KMS-11 (cell line): Measurements from ENCODE around the gene MON2.
"Not testable (repeated sequence)": the region's sequence is repeated elsewhere in the genome, so short reads cannot be mapped to it uniquely, and the experiment has no call there.

ENCODE experiments used
- H2AFZ ChIP-seq: fragments of 200-600 bp; sonication (generic); 2 replicates; pipeline ENCODE4 v1.6.1; 2016; ENCODE audit warnings: antibody characterized with exemption, mixed run types, low read depth
- H3K27ac ChIP-seq: fragments of 200-600 bp; sonication (generic); 2 replicates; pipeline ENCODE4 v1.6.1; 2016; ENCODE audit warnings: mild to moderate bottlenecking, mixed run types
- H3K27me3 ChIP-seq: fragments of 200-600 bp; sonication (generic); 2 replicates; pipeline ENCODE4 v1.6.1; 2017; ENCODE audit warnings: mild to moderate bottlenecking, low read depth, mixed run types, moderate library complexity; ENCODE audit not compliant: insufficient read depth
- H3K36me3 ChIP-seq: fragments of 200-600 bp; sonication (generic); 2 replicates; pipeline ENCODE4 v1.6.1; 2017; ENCODE audit warnings: mild to moderate bottlenecking, mixed run types; ENCODE audit not compliant: insufficient read depth
- H3K4me1 ChIP-seq: fragments of 200-600 bp; sonication (generic); 2 replicates; pipeline ENCODE4 v1.6.1; 2016; ENCODE audit warnings: mild to moderate bottlenecking, low read depth, mixed run types; ENCODE audit not compliant: poor library complexity, severe bottlenecking
- H3K4me2 ChIP-seq: fragments of 200-600 bp; sonication (generic); 2 replicates; pipeline ENCODE4 v1.7.0; 2016; ENCODE audit warnings: mild to moderate bottlenecking, mixed run types
- H3K4me3 ChIP-seq: fragments of 200-600 bp; sonication (generic); IDR thresholded peaks from 2 replicates; pipeline ENCODE4 v1.6.1; 2017; ENCODE audit warnings: low read depth, low read length, mixed read lengths; ENCODE audit not compliant: insufficient read depth
- H3K79me2 ChIP-seq: fragments of 200-600 bp; sonication (generic); 2 replicates; pipeline ENCODE4 v1.6.1; 2016; ENCODE audit warnings: low read depth, mixed run types; ENCODE audit not compliant: insufficient read depth
- H3K9ac ChIP-seq: fragments of 200-600 bp; sonication (generic); 2 replicates; pipeline ENCODE4 v1.6.1; 2016; ENCODE audit warnings: mild to moderate bottlenecking, mixed run types
- H4K20me1 ChIP-seq: fragments of 200-600 bp; sonication (generic); 2 replicates; pipeline ENCODE4 v1.6.1; 2016; ENCODE audit warnings: mild to moderate bottlenecking, mixed run types; ENCODE audit not compliant: insufficient read depth
- TF ChIP-seq, protein P1 (sequence below): fragments of 200-600 bp; sonication (generic); conservative IDR thresholded peaks from 2 replicates; pipeline ENCODE4 v1.6.1; 2017; ENCODE audit warnings: low read depth, mild to moderate bottlenecking, antibody characterized with exemption, low read length, moderate library complexity, mixed read lengths

The MON2 gene

GRCh38 chr12:62446754-62447452, 19.7 kb upstream of the MON2 start:
- Histone ChIP-seq H3K4me1 (no peaks in the 10 kb centered on the region), H3K36me3 (no peaks in the 10 kb centered on the region), H3K9ac (no peak overlapping the region), H3K27ac (no peak overlapping the region), H3K27me3 (no peaks in the 10 kb centered on the region), H3K4me3 (no peak overlapping the region), H3K4me2 (no peak overlapping the region), H4K20me1 (no peaks in the 10 kb centered on the region), H2AFZ (no peak overlapping the region), H3K79me2 (no peaks in the 10 kb centered on the region)
- TF ChIP-seq, protein P1, sequence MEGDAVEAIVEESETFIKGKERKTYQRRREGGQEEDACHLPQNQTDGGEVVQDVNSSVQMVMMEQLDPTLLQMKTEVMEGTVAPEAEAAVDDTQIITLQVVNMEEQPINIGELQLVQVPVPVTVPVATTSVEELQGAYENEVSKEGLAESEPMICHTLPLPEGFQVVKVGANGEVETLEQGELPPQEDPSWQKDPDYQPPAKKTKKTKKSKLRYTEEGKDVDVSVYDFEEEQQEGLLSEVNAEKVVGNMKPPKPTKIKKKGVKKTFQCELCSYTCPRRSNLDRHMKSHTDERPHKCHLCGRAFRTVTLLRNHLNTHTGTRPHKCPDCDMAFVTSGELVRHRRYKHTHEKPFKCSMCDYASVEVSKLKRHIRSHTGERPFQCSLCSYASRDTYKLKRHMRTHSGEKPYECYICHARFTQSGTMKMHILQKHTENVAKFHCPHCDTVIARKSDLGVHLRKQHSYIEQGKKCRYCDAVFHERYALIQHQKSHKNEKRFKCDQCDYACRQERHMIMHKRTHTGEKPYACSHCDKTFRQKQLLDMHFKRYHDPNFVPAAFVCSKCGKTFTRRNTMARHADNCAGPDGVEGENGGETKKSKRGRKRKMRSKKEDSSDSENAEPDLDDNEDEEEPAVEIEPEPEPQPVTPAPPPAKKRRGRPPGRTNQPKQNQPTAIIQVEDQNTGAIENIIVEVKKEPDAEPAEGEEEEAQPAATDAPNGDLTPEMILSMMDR = no peak

DNA sequence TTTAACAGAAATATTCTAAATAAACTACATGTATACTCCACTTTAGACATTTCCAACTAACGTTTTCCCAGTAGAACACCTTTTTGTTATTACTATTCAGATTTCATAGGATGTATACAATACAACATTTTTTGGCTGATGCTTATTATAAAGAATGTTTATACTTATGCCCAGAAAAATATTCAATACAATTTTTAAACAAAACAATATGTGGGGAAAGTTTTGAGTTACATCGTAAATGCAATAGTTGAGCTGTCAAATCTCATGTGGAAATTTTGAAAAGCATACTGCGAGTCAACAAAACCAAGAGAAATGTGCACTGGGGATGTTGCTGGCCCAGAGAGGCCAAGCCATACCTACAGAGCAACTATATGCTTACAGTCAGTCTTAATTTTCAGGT, 18.2 kb upstream of the MON2 start:
- H3K4me2 ChIP-seq = no peak overlapping the region
- no peaks in the 10 kb centered on the region for H4K20me1 ChIP-seq
- TF ChIP-seq, protein P1 = no peak
- H3K4me1 ChIP-seq = no peaks in the 10 kb centered on the region
- H2AFZ ChIP-seq = no peak overlapping the region
- H3K27ac ChIP-seq = no peak overlapping the region
- no peak overlapping the region for H3K4me3 ChIP-seq
- H3K36me3 ChIP-seq = no peaks in the 10 kb centered on the region
- no peaks in the 10 kb centered on the region for H3K79me2 ChIP-seq
- H3K27me3 ChIP-seq = no peaks in the 10 kb centered on the region
- H3K9ac ChIP-seq = no peak overlapping the region

GRCh38 chr12:62455429-62455828, 11.2 kb upstream of the MON2 start:
- H4K20me1 ChIP-seq, H3K9ac ChIP-seq, H3K79me2 ChIP-seq, H3K4me1 ChIP-seq, H2AFZ ChIP-seq, H3K4me3 ChIP-seq, H3K36me3 ChIP-seq, H3K4me2 ChIP-seq, H3K27ac ChIP-seq, H3K27me3 ChIP-seq: not testable (repeated sequence)

GRCh38 chr12:62458626-62459025, 8.0 kb upstream of the MON2 start:
- Histone ChIP-seq H3K9ac (no peak overlapping the region), H3K79me2 (no peaks in the 10 kb centered on the region), H4K20me1 (no peaks in the 10 kb centered on the region), H3K27me3 (no peaks in the 10 kb centered on the region), H3K4me2 (no peak overlapping the region), H3K27ac (no peak overlapping the region), H3K36me3 (no peaks in the 10 kb centered on the region), H3K4me1 (no peaks in the 10 kb centered on the region), H3K4me3 (no peak overlapping the region), H2AFZ (no peak overlapping the region)
- TF ChIP-seq, protein P1 = no peak

DNA sequence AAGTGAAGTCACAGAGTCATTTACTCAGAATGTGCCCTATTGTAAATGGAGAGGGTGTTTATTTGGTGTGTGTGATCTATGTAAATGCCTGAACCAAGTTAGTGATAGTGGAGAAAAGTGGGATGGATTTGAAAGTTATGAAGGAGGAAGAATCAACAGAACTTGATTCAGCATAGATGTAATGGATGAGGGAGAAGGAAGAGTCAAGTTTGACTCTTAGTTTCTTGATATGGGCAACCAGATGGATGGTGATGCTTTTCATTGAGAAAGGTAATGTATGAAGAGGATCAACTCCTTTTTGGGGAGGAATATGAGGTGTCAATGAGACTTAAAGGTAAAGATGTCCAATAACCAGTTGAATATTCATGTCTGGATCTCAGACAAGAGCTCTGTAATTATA, 6.7 kb upstream of the MON2 start:
- Histone ChIP-seq H4K20me1 (no peaks in the 10 kb centered on the region), H2AFZ (no peak overlapping the region), H3K27me3 (no peaks in the 10 kb centered on the region), H3K27ac (no peak overlapping the region), H3K4me1 (no peaks in the 10 kb centered on the region), H3K36me3 (no peaks in the 10 kb centered on the region), H3K4me2 (no peak overlapping the region), H3K4me3 (no peak overlapping the region), H3K79me2 (no peaks in the 10 kb centered on the region), H3K9ac (no peak overlapping the region)
- TF ChIP-seq, protein P1 = no peak

DNA sequence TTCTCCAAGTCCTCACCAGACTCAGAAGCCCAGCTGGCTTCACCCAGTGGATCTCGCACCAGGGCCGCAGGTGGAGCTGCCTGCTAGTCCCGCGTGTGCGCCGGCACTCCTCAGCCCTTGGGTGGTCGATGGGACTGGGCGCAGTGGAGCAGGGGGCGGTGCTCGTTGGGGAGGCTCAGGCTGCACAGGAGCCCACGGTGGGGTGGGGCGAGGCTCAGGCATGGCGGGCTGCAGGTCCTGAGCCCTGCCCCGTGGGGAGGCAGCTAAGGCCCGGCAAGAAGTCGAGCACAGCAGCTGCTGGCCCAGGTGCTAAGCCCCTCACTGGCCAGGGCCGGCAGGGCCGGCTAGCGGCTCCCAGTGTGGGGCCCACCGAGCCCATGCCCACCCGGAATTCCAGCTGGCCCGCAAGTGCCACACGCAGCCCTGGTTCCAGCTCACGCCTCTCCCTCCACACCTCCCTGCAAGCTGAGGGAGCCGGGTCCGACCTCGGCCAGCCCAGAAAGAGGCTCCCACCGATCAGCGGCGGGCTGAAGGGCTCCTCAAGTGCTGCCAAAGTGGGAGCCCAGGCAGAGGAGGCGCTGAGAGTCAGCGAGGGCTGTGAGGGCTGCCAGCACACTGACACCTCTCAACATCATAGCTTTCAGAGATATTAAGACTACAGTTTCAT, 5.3 kb upstream of the MON2 start:
- H3K4me2 ChIP-seq, H3K4me3 ChIP-seq, H4K20me1 ChIP-seq, H3K79me2 ChIP-seq, H3K27me3 ChIP-seq, H3K4me1 ChIP-seq, H3K27ac ChIP-seq, H2AFZ ChIP-seq, H3K36me3 ChIP-seq, H3K9ac ChIP-seq: not testable (repeated sequence)

- Histone ChIP-seq H3K79me2 (peaks cover 17% of the 10 kb centered on the region), H3K4me1 (peaks cover 12% of the 10 kb centered on the region)
- H3K27me3 ChIP-seq, H4K20me1 ChIP-seq, H3K27ac ChIP-seq, H3K4me2 ChIP-seq, H3K9ac ChIP-seq, H3K4me3 ChIP-seq, H2AFZ ChIP-seq, H3K36me3 ChIP-seq: not testable (repeated sequence)
Observed at GRCh38 chr12:62463252-62463651, 3.4 kb upstream of the MON2 start.
